IMR-90 (cell line): ENCODE data around the gene OR5D18. TPM values are rescaled to one million over a fixed set of nuclear protein-coding genes. Genes with fewer than 3 reads are reported as not detected.

Experiments
- ATAC-seq: fragments of 200-7000 bp; cut with Tn5 transposase; 2 replicates; pipeline ENCODE4 v1.9.1; 2020; ENCODE audit warnings: low read depth, mild to moderate bottlenecking, moderate library complexity
- BruUV-seq: library from RNA; stranded (reverse); fragments of 400-500 nt; replicated peaks from 2 replicates; lab custom pipeline; 2021; lab: Mats Ljungman, UMichigan
- CTCF ChIA-PET: fragments of 300-600 bp; formaldehyde crosslinking; extraction: SDS; loops from one replicate; lab custom pipeline; 2021; ENCODE audit warnings: antibody characterized with exemption; lab: Yijun Ruan, JAX
- POLR2A ChIA-PET: fragments of 300-600 bp; sonication (Branson Sonifier 250); formaldehyde crosslinking; loops from one replicate; lab custom pipeline; 2022; ENCODE audit warnings: antibody characterized with exemption; ENCODE audit not compliant: unreplicated experiment; lab: Charles Lee
- DNase-seq: peaks from one replicate; pipeline ENCODE4 v3.0.0; 2013
- H2AFZ ChIP-seq: replicated peaks from 2 replicates; pipeline ENCODE3; 2013; ENCODE audit warnings: low read length, mild to moderate bottlenecking; ENCODE audit not compliant: poor library complexity
- H2AK5ac ChIP-seq: 2 replicates; pipeline ENCODE4 v1.6.1; 2013; ENCODE audit warnings: low read depth, low read length, inconsistent platforms
- H2AK9ac ChIP-seq: replicated peaks from 2 replicates; pipeline ENCODE3; 2013; ENCODE audit warnings: mild to moderate bottlenecking, low read depth, low read length, moderate library complexity; ENCODE audit not compliant: poor library complexity
- H2BK120ac ChIP-seq: 2 replicates; pipeline ENCODE4 v1.6.1; 2013; ENCODE audit warnings: low read depth, low read length, inconsistent platforms
- H2BK15ac ChIP-seq: 3 replicates; pipeline ENCODE4 v1.6.1; 2013; ENCODE audit warnings: low read depth, low read length, inconsistent platforms
- H2BK20ac ChIP-seq: 2 replicates; pipeline ENCODE4 v1.6.1; 2013; ENCODE audit warnings: low read depth, mild to moderate bottlenecking, inconsistent platforms, low read length, moderate library complexity
- H2BK5ac ChIP-seq: 2 replicates; pipeline ENCODE4 v1.6.1; 2013; ENCODE audit warnings: mild to moderate bottlenecking, low read depth, low read length, inconsistent platforms; ENCODE audit not compliant: poor library complexity, severe bottlenecking
- H3K14ac ChIP-seq: replicated peaks from 2 replicates; pipeline ENCODE4 v1.6.1; 2013; ENCODE audit warnings: low read depth, low read length, inconsistent platforms
- H3K18ac ChIP-seq: 2 replicates; pipeline ENCODE4 v1.6.1; 2013; ENCODE audit warnings: low read depth, low read length, control low read depth
- H3K23ac ChIP-seq: 2 replicates; pipeline ENCODE4 v1.6.1; 2013; ENCODE audit warnings: low read depth, low read length, inconsistent platforms
- H3K27ac ChIP-seq: 2 replicates; pipeline ENCODE4 v1.5.1; 2013; ENCODE audit warnings: mild to moderate bottlenecking, control low read depth, low read length; ENCODE audit not compliant: insufficient read depth
- H3K27me3 ChIP-seq: 2 replicates; pipeline ENCODE4 v1.6.1; 2013; ENCODE audit warnings: low read length; ENCODE audit not compliant: control insufficient read depth, insufficient read depth
- H3K36me3 ChIP-seq: 2 replicates; pipeline ENCODE4 v1.6.1; 2013; ENCODE audit warnings: low read length, mixed read lengths; ENCODE audit not compliant: control insufficient read depth, insufficient read depth
- H3K4ac ChIP-seq: 2 replicates; pipeline ENCODE4 v1.6.1; 2013; ENCODE audit warnings: low read depth, low read length, inconsistent platforms
- H3K4me1 ChIP-seq: 2 replicates; pipeline ENCODE4 v1.6.1; 2013; ENCODE audit warnings: low read length, mixed read lengths; ENCODE audit not compliant: control insufficient read depth, insufficient read depth
- H3K4me2 ChIP-seq: 2 replicates; pipeline ENCODE4 v1.6.1; 2013; ENCODE audit warnings: low read depth, mild to moderate bottlenecking, control low read depth, low read length, moderate library complexity
- H3K4me3 ChIP-seq: 2 replicates; pipeline ENCODE4 v1.5.1; 2013; ENCODE audit warnings: low read depth, mild to moderate bottlenecking, control low read depth, low read length, moderate library complexity; ENCODE audit not compliant: insufficient read depth
- H3K56ac ChIP-seq: 2 replicates; pipeline ENCODE4 v1.6.1; 2013; ENCODE audit warnings: low read length, inconsistent platforms; ENCODE audit not compliant: insufficient read depth; ENCODE audit errors: extremely low read depth
- H3K79me1 ChIP-seq, 2 experiments: 2 replicates each; pipeline ENCODE4 v1.6.1; 2013; ENCODE audit warnings: low read length in 2 of 2, inconsistent platforms in 1 of 2, low read depth in 1 of 2
- H3K9ac ChIP-seq: 2 replicates; pipeline ENCODE4 v1.6.1; 2013; ENCODE audit warnings: low read depth, low read length, control low read depth
- H3K9me1 ChIP-seq: 2 replicates; pipeline ENCODE4 v1.6.1; 2013; ENCODE audit warnings: low read length, inconsistent platforms; ENCODE audit not compliant: insufficient read depth
- H3K9me3 ChIP-seq: 2 replicates; pipeline ENCODE4 v1.6.1; 2013; ENCODE audit warnings: low read length; ENCODE audit not compliant: control insufficient read depth, insufficient read depth
- H4K20me1 ChIP-seq: 2 replicates; pipeline ENCODE4 v1.6.1; 2013; ENCODE audit warnings: low read length, inconsistent platforms; ENCODE audit not compliant: insufficient read depth
- H4K5ac ChIP-seq: 2 replicates; pipeline ENCODE4 v1.6.1; 2013; ENCODE audit warnings: mild to moderate bottlenecking, low read depth, low read length, control low read depth
- H4K8ac ChIP-seq, 2 experiments: 2 replicates each; pipeline ENCODE4 v1.6.1; 2013; ENCODE audit warnings: low read depth in 2 of 2, low read length in 2 of 2, control low read depth in 1 of 2, inconsistent platforms in 1 of 2
- H4K91ac ChIP-seq: 2 replicates; pipeline ENCODE4 v1.6.1; 2013; ENCODE audit warnings: low read depth, low read length, inconsistent platforms; ENCODE audit not compliant: insufficient read depth
- MAFK ChIP-seq: IDR thresholded peaks from 2 replicates; pipeline ENCODE4 v1.6.1; 2012; ENCODE audit warnings: low read depth, low read length, improper control_type of control experiment
- dilution Hi-C: fragments of 300-500 bp; cut with HindIII; formaldehyde crosslinking; loops from one replicate; pipeline ENCODE4 v1.14.3; 2018; ENCODE audit warnings: low sequenced_read_pairs; ENCODE audit not compliant: unreplicated experiment
- in situ Hi-C: fragments of 300-500 bp; cut with MboI; formaldehyde crosslinking; loops from 3 replicates; pipeline ENCODE4 v1.14.3; 2019; ENCODE audit warnings: low sequenced_read_pairs, inconsistent platforms, mixed read lengths
- intact Hi-C: fragments of 100-400 bp; cut with micrococcal nuclease; formaldehyde crosslinking; loops from 2 replicates; pipeline ENCODE4 v1.10.0; 2022
- polyA plus RNA-seq, 3 experiments: library from polyadenylated mRNA; depleted of rRNA; stranded (reverse); fragments of >200 nt; gene quantifications; 2 replicates each; pipeline ENCODE4 v1.2.3, GENCODE V29; 2012; ENCODE audit warnings: low replicate concordance in 1 of 3
- total RNA-seq: library from RNA; depleted of rRNA; stranded (reverse); fragments of >200 nt; gene quantifications from 2 replicates; pipeline ENCODE4 v1.2.3, GENCODE V29; 2012

The OR5D18 gene
- total and polyA plus RNA-seq, 2 of the 4 experiments (the other 2 are of a cell fraction): not detected

GRCh38 chr11:55773138-55773537 is 46.3 kb upstream of the OR5D18 start, which contains the start of gene OR5D13:
OR5D13 (plus strand) TSS chr11:55773438; CDS start chr11:55773438, 0 bp downstream.
- BruUV-seq: no TSS peak
- Histone ChIP-seq H2BK20ac (no peak within 1 kb of the TSS), H2BK120ac (no peak within 1 kb of the TSS), H2AFZ (no peak within 1 kb of the TSS), H3K9me3 (0 out of 2 replicates have a peak, but pooled peaks cover 4% of the 10 kb centered on the region), H3K27ac (no peak within 1 kb of the TSS), H3K23ac (no peak within 1 kb of the TSS), H3K4me2 (no peak within 1 kb of the TSS), H3K4me1 (no peaks in the 10 kb centered on the region), H3K18ac (no peak within 1 kb of the TSS), H2AK9ac (no peak within 1 kb of the TSS), H2AK5ac (no peak within 1 kb of the TSS), H3K9me1 (no peaks in the 10 kb centered on the region), H2BK15ac (no peak within 1 kb of the TSS), H3K27me3 (no peaks in the 10 kb centered on the region), H4K91ac (no peak within 1 kb of the TSS), H2BK5ac (no peak within 1 kb of the TSS), H3K9ac (no peak within 1 kb of the TSS), H4K20me1 (no peaks in the 10 kb centered on the region), H3K79me1 (no peaks in the 10 kb centered on the region), H3K14ac (no peak within 1 kb of the TSS), H3K36me3 (no peaks in the 10 kb centered on the region), H3K4ac (no peak within 1 kb of the TSS), H3K4me3 (no peak within 1 kb of the TSS), H4K8ac (no peak within 1 kb of the TSS), H4K5ac (no peak within 1 kb of the TSS), H3K56ac (no peak within 1 kb of the TSS)
- in situ Hi-C loops (no loop called here), intact Hi-C loops (no loop called here), dilution Hi-C loops (no loop called here)
- POLR2A ChIA-PET: no interaction called here
- no peak for TF ChIP-seq MAFK
- CTCF ChIA-PET: no interaction called here
- ATAC-seq: no peak
- DNase-seq: no peak
